Measurements from ENCODE around the gene SORCS2. TPM values are rescaled to one million over a fixed set of nuclear protein-coding genes. Genes with fewer than 3 reads are reported as not detected.

Gene SORCS2
- total and polyA plus RNA-seq, 12 donors, result 0.67 to 15.5 (median 1.3) TPM

- no peak for TF ChIP-seq POLR2A (IDR thresholded peaks at IDR 0.05)
- TF ChIP-seq, protein P1, sequence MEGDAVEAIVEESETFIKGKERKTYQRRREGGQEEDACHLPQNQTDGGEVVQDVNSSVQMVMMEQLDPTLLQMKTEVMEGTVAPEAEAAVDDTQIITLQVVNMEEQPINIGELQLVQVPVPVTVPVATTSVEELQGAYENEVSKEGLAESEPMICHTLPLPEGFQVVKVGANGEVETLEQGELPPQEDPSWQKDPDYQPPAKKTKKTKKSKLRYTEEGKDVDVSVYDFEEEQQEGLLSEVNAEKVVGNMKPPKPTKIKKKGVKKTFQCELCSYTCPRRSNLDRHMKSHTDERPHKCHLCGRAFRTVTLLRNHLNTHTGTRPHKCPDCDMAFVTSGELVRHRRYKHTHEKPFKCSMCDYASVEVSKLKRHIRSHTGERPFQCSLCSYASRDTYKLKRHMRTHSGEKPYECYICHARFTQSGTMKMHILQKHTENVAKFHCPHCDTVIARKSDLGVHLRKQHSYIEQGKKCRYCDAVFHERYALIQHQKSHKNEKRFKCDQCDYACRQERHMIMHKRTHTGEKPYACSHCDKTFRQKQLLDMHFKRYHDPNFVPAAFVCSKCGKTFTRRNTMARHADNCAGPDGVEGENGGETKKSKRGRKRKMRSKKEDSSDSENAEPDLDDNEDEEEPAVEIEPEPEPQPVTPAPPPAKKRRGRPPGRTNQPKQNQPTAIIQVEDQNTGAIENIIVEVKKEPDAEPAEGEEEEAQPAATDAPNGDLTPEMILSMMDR (IDR thresholded peaks at IDR 0.05), result no peak
- H3K27me3 ChIP-seq, result peaks cover 7% of the 10 kb centered on the region
- no peaks in the 10 kb centered on the region for H3K36me3 ChIP-seq (replicated peaks in 1 of 2)
- no peak overlapping the region for H3K27ac ChIP-seq
- H3K9me3 ChIP-seq (replicated peaks in 1 of 3), result no peaks in the 10 kb centered on the region
- no peaks in the 10 kb centered on the region for H3K4me1 ChIP-seq (replicated peaks in 1 of 2)
- WGBS, 4 donors, result 69 to 78% (median 76%) methylated on average over 16 to 29 of the region's 29 CpGs
- DNase-seq, result peak in 1 of 7 donors; percentile 20
- H3K4me3 ChIP-seq, result no peak overlapping the region
- intact Hi-C loops (cut with DNase I), result no loop called here
These were observed 201.6 kb downstream of the SORCS2 start for GRCh38 chr4:7393601-7394575.

- intact Hi-C loops (cut with DNase I), result no loop called here
- peak in 1 of 7 donors; percentile 20 for DNase-seq
- WGBS, 4 donors, result 70 to 82% (median 74%) methylated on average over 18 to 21 of the region's 21 CpGs
These were observed 202.5 kb downstream of the SORCS2 start for GRCh38 chr4:7394681-7395451.

GRCh38 chr4:7395645-7396044 is 203.3 kb downstream of the SORCS2 start:
- Histone ChIP-seq H3K27ac (no peak overlapping the region), H3K9me3 (replicated peaks in 1 of 3) (no peaks in the 10 kb centered on the region), H3K4me1 (replicated peaks in 1 of 2) (no peaks in the 10 kb centered on the region), H3K36me3 (replicated peaks in 1 of 2) (no peaks in the 10 kb centered on the region), H3K27me3 (peaks cover 7% of the 10 kb centered on the region), H3K4me3 (no peak overlapping the region)
- WGBS, 4 donors, result 77 to 90% (median 84%) methylated on average over 7 to 8 of the region's 8 CpGs
- no peak for TF ChIP-seq POLR2A (IDR thresholded peaks at IDR 0.05)
- TF ChIP-seq, protein P1 (IDR thresholded peaks at IDR 0.05), result no peak
- intact Hi-C loops (cut with DNase I), result no loop called here
- DNase-seq, result peak in 1 of 7 donors; percentile 15

More at GRCh38 chr4:7394681-7395451, 202.5 kb downstream of the SORCS2 start:
- Histone ChIP-seq H3K36me3 (replicated peaks in 1 of 2) (no peaks in the 10 kb centered on the region), H3K4me1 (replicated peaks in 1 of 2) (no peaks in the 10 kb centered on the region), H3K27me3 (peaks cover 7% of the 10 kb centered on the region), H3K27ac (no peak overlapping the region), H3K4me3 (no peak overlapping the region), H3K9me3 (replicated peaks in 1 of 3) (no peaks in the 10 kb centered on the region)
- TF ChIP-seq, protein P1 (IDR thresholded peaks at IDR 0.05), result no peak
- no peak for TF ChIP-seq POLR2A (IDR thresholded peaks at IDR 0.05)
